ENCODE results near the gene CORO7.

The CORO7 gene

GRCh38 chr16:4392382-4393239 is 23.8 kb downstream of the CORO7 start:
- no peak overlapping the region for H3K4me3 ChIP-seq (ENCODE audit: low read depth, low read length, poor library complexity, severe bottlenecking)
- TF ChIP-seq EZH2 (IDR thresholded peaks at IDR 0.05; ENCODE audit: borderline replicate concordance, low read length): no peak
- no peak for TF ChIP-seq CTCF (IDR thresholded peaks at IDR 0.05; ENCODE audit: low read length)
- H3K79me2 ChIP-seq (ENCODE audit: insufficient read depth, low read length): no peaks in the 10 kb centered on the region
- H3K36me3 ChIP-seq (ENCODE audit: insufficient read depth, low read length): peaks cover 63% of the 10 kb centered on the region
- no peak overlapping the region for H2AFZ ChIP-seq (ENCODE audit: low read length)
- H3F3A ChIP-seq (ENCODE audit: insufficient read depth, low read length): no peaks in the 10 kb centered on the region
- peaks cover 13% of the 10 kb centered on the region for H3K4me1 ChIP-seq (ENCODE audit: insufficient read depth, low read length, severe bottlenecking)
- H3K9me2 ChIP-seq (ENCODE audit: low read depth, low read length): no peaks in the 10 kb centered on the region
- no peaks in the 10 kb centered on the region for H4K20me1 ChIP-seq (ENCODE audit: insufficient read depth, low read length)
- H3K27ac ChIP-seq (ENCODE audit: low read depth, low read length, poor library complexity, severe bottlenecking): no peak overlapping the region
- no peak overlapping the region for H3K4me2 ChIP-seq (ENCODE audit: low read length)
- H3K9ac ChIP-seq (ENCODE audit: low read length): no peak overlapping the region
- no peaks in the 10 kb centered on the region for H3K27me3 ChIP-seq (ENCODE audit: insufficient read depth, low read length)
- H3K9me3 ChIP-seq (ENCODE audit: low read length): no peaks in the 10 kb centered on the region

DNA sequence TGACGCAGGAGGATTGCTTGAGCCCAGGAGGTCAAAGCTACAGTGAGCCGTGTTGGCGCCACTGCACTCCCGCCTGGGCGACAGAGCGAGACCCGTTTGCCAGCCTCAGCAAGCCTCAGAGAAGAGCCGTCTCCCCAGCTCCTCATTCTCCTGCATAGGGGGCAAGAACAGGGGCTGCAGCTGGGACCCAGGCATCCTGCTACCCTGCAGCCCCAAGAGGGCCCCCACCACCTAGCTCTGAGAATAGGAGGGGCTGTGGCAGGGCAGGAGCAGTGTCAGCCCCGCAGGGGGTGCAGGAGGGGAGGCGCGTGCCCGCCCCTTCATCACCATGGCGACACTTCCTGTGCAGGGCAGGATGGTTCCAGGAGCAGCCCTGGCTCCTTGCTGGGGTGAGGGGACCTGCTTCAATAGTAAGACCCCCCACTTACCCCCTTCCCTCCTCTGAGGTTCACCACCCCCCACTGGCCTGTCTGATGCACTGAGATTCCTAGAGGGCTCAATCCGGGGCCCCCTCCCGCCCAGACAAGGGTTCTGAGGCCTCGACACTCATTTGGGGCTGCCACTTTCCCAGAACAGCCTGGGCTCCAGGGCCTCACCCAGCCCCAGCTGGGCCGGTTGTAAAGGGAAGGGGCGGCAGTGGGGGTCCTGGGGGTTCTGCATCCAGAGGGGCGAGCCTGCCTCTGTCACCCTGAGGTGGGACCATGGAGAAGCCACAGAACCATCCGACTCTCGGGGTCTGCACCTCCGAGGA is 24.6 kb downstream of the CORO7 start:
- H3K4me2 ChIP-seq (ENCODE audit: low read length): no peak overlapping the region

More for the DNA sequence above, 24.6 kb downstream of the CORO7 start:
- no peaks in the 10 kb centered on the region for H3K9me2 ChIP-seq (ENCODE audit: low read depth, low read length)
- no peak overlapping the region for H3K27ac ChIP-seq (ENCODE audit: low read depth, low read length, poor library complexity, severe bottlenecking)
- H3K27me3 ChIP-seq (ENCODE audit: insufficient read depth, low read length): no peaks in the 10 kb centered on the region
- no peaks in the 10 kb centered on the region for H3F3A ChIP-seq (ENCODE audit: insufficient read depth, low read length)
- no peaks in the 10 kb centered on the region for H3K79me2 ChIP-seq (ENCODE audit: insufficient read depth, low read length)
- TF ChIP-seq EZH2 (IDR thresholded peaks at IDR 0.05; ENCODE audit: borderline replicate concordance, low read length): no peak
- TF ChIP-seq CTCF (IDR thresholded peaks at IDR 0.05; ENCODE audit: low read length): no peak
- no peak overlapping the region for H3K9ac ChIP-seq (ENCODE audit: low read length)
- H3K4me1 ChIP-seq (ENCODE audit: insufficient read depth, low read length, severe bottlenecking): peaks cover 13% of the 10 kb centered on the region
- no peaks in the 10 kb centered on the region for H4K20me1 ChIP-seq (ENCODE audit: insufficient read depth, low read length)
- H2AFZ ChIP-seq (ENCODE audit: low read length): no peak overlapping the region
- peaks cover 62% of the 10 kb centered on the region for H3K36me3 ChIP-seq (ENCODE audit: insufficient read depth, low read length)
- no peaks in the 10 kb centered on the region for H3K9me3 ChIP-seq (ENCODE audit: low read length)
- H3K4me3 ChIP-seq (ENCODE audit: low read depth, low read length, poor library complexity, severe bottlenecking): no peak overlapping the region
